Chondrocyte (in vitro differentiated cells): ENCODE data around the gene THBS2. TPM values are rescaled to one million over a fixed set of nuclear protein-coding genes. Genes with fewer than 3 reads are reported as not detected.
"Not testable (repeated sequence)": the region's sequence is repeated elsewhere in the genome, so short reads cannot be mapped to it uniquely, and the experiment has no call there.

ENCODE experiments used
- DNase-seq: peaks from one replicate; pipeline ENCODE4 v3.0.0; 2021; ENCODE audit warnings: mixed read lengths, low spot score
- H3K27ac Mint-ChIP-seq: one replicate; pipeline ENCODE4 v1.8.0; 2021; ENCODE audit warnings: mild to moderate bottlenecking, moderate library complexity, mixed read lengths; ENCODE audit not compliant: unreplicated experiment
- H3K27me3 Mint-ChIP-seq: 2 replicates; pipeline ENCODE4 v1.8.0; 2021; ENCODE audit warnings: low read depth, mixed read lengths
- H3K36me3 Mint-ChIP-seq: 2 replicates; pipeline ENCODE4 v1.8.0; 2021; ENCODE audit warnings: low read depth, mixed read lengths
- H3K4me1 Mint-ChIP-seq: 2 replicates; pipeline ENCODE4 v1.8.0; 2021; ENCODE audit warnings: low read depth, mild to moderate bottlenecking, mixed read lengths
- H3K4me3 Mint-ChIP-seq: one replicate; pipeline ENCODE4 v1.8.0; 2021; ENCODE audit warnings: mild to moderate bottlenecking, moderate library complexity, mixed read lengths; ENCODE audit not compliant: unreplicated experiment
- H3K9me3 Mint-ChIP-seq: 2 replicates; pipeline ENCODE4 v1.8.0; 2021; ENCODE audit warnings: low read depth, mixed read lengths
- total RNA-seq: library from RNA; stranded (reverse); gene quantifications from 3 replicates; pipeline ENCODE4 v1.2.1, GENCODE V29; 2021
- TF ChIP-seq, protein P1 (sequence below): fragments of 200-600 bp; sonication (generic); IDR thresholded peaks from 2 replicates; pipeline ENCODE4 v1.5.0; 2021; ENCODE audit warnings: antibody characterized with exemption, mild to moderate bottlenecking, moderate library complexity

THBS2 gene
- total RNA-seq, 1 donor from 2014 or later = 1,285 TPM

GRCh38 chr6:169216830-169217229 lies 36.8 kb downstream of the THBS2 start:
- Mint-ChIP-seq H3K36me3 (peaks cover 67% of the 10 kb centered on the region), H3K4me3 (no peak overlapping the region), H3K9me3 (peaks cover 4% of the 10 kb centered on the region), H3K27ac (peak overlapping the region; percentile 45), H3K4me1 (peaks cover 42% of the 10 kb centered on the region), H3K27me3 (no peaks in the 10 kb centered on the region)
- TF ChIP-seq, protein P1, sequence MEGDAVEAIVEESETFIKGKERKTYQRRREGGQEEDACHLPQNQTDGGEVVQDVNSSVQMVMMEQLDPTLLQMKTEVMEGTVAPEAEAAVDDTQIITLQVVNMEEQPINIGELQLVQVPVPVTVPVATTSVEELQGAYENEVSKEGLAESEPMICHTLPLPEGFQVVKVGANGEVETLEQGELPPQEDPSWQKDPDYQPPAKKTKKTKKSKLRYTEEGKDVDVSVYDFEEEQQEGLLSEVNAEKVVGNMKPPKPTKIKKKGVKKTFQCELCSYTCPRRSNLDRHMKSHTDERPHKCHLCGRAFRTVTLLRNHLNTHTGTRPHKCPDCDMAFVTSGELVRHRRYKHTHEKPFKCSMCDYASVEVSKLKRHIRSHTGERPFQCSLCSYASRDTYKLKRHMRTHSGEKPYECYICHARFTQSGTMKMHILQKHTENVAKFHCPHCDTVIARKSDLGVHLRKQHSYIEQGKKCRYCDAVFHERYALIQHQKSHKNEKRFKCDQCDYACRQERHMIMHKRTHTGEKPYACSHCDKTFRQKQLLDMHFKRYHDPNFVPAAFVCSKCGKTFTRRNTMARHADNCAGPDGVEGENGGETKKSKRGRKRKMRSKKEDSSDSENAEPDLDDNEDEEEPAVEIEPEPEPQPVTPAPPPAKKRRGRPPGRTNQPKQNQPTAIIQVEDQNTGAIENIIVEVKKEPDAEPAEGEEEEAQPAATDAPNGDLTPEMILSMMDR = no peak
- DNase-seq = no peak

GRCh38 chr6:169215201-169215681 lies 38.4 kb downstream of the THBS2 start:
- no peak for DNase-seq

GRCh38 chr6:169214789-169215188 lies 38.9 kb downstream of the THBS2 start:
- not testable (repeated sequence) for DNase-seq, H3K4me3 Mint-ChIP-seq

More at GRCh38 chr6:169215201-169215681, 38.4 kb downstream of the THBS2 start:
- Mint-ChIP-seq H3K27me3 (no peaks in the 10 kb centered on the region), H3K36me3 (peaks cover 54% of the 10 kb centered on the region), H3K4me3 (no peak overlapping the region), H3K27ac (peak overlapping the region; percentile 94), H3K9me3 (peaks cover 12% of the 10 kb centered on the region), H3K4me1 (peaks cover 56% of the 10 kb centered on the region)
- TF ChIP-seq, protein P1 = no peak

GRCh38 chr6:169213814-169214520 lies 39.7 kb downstream of the THBS2 start:
- Mint-ChIP-seq H3K27ac (peak overlapping the region; percentile 90), H3K9me3 (peaks cover 12% of the 10 kb centered on the region), H3K36me3 (peaks cover 45% of the 10 kb centered on the region), H3K4me1 (peaks cover 62% of the 10 kb centered on the region), H3K4me3 (no peak overlapping the region), H3K27me3 (no peaks in the 10 kb centered on the region)
- TF ChIP-seq, protein P1 = no peak
- no peak for DNase-seq

More at GRCh38 chr6:169214789-169215188, 38.9 kb downstream of the THBS2 start:
- H3K27me3 Mint-ChIP-seq = not testable (repeated sequence)
- Mint-ChIP-seq H3K27ac (peak overlapping the region; percentile 94), H3K9me3 (peaks cover 12% of the 10 kb centered on the region), H3K4me1 (peaks cover 56% of the 10 kb centered on the region), H3K36me3 (peaks cover 49% of the 10 kb centered on the region)

GRCh38 chr6:169212897-169213813 lies 40.5 kb downstream of the THBS2 start:
- Mint-ChIP-seq H3K27ac (peak overlapping the region; percentile 90), H3K4me1 (peaks cover 65% of the 10 kb centered on the region), H3K9me3 (peaks cover 16% of the 10 kb centered on the region), H3K36me3 (peaks cover 39% of the 10 kb centered on the region), H3K27me3 (no peaks in the 10 kb centered on the region), H3K4me3 (peak overlapping the region; percentile 37)
- TF ChIP-seq, protein P1 = peak; percentile 69
- DNase-seq = no peak
